HAP-1 (cell line): Measurements from ENCODE around the gene UBASH3B.
"Not testable (repeated sequence)": the region's sequence is repeated elsewhere in the genome, so short reads cannot be mapped to it uniquely, and the experiment has no call there.

Experiments used
- DNase-seq, 2 experiments: peaks; one replicate each; pipeline ENCODE4 v3.0.0-alpha.2; 2016 to 2020; ENCODE audit warnings: low spot score in 2 of 2
- H3K27me3 ChIP-seq: fragments of 250-450 bp; sonication (Bioruptor Pico); 2 replicates; pipeline ENCODE4 v1.5.1; 2020; ENCODE audit warnings: low read depth, mild to moderate bottlenecking, moderate library complexity
- H3K36me3 ChIP-seq: fragments of 250-450 bp; sonication (Bioruptor Pico); replicated peaks from 2 replicates; pipeline ENCODE4 v1.5.1; 2020; ENCODE audit warnings: mild to moderate bottlenecking
- H3K4me1 ChIP-seq: fragments of 250-450 bp; sonication (Bioruptor Pico); 2 replicates; pipeline ENCODE4 v1.5.1; 2020; ENCODE audit warnings: mild to moderate bottlenecking
- H3K4me3 ChIP-seq: fragments of 250-450 bp; sonication (Bioruptor Pico); 2 replicates; pipeline ENCODE4 v1.5.1; 2020; ENCODE audit warnings: mild to moderate bottlenecking, moderate library complexity
- H3K9me3 ChIP-seq: fragments of 250-450 bp; sonication (Bioruptor Pico); 2 replicates; pipeline ENCODE4 v1.5.1; 2020; ENCODE audit warnings: mild to moderate bottlenecking, moderate library complexity
- in situ Hi-C: fragments of 300-500 bp; cut with MboI; formaldehyde crosslinking; loops from 3 replicates; pipeline ENCODE4 v1.14.3; 2020; ENCODE audit warnings: low sequenced_read_pairs, inconsistent platforms, mixed read lengths

UBASH3B gene

GRCh38 chr11:122727101-122727929, 71.8 kb downstream of the UBASH3B start:
- DNase-seq = no peak
- Histone ChIP-seq H3K9me3 (no peaks in the 10 kb centered on the region), H3K4me1 (no peaks in the 10 kb centered on the region), H3K4me3 (no peak overlapping the region), H3K27me3 (peaks cover 7% of the 10 kb centered on the region; the same call in 1 of the 2 replicates), H3K36me3 (no peaks in the 10 kb centered on the region)
- in situ Hi-C loops = no loop called here

- peaks cover 7% of the 10 kb centered on the region for H3K27me3 ChIP-seq
- no peaks in the 10 kb centered on the region for H3K9me3 ChIP-seq
- DNase-seq = no peak
- in situ Hi-C loops = no loop called here
- H3K36me3 ChIP-seq = no peaks in the 10 kb centered on the region
- H3K4me1 ChIP-seq = peaks cover 2% of the 10 kb centered on the region; the same call in 1 of the 2 replicates
- H3K4me3 ChIP-seq = no peak overlapping the region
Measured at GRCh38 chr11:122728561-122728960, 73.0 kb downstream of the UBASH3B start.

- DNase-seq = no peak
- Histone ChIP-seq H3K27me3 (peaks cover 8% of the 10 kb centered on the region), H3K4me3 (no peak overlapping the region), H3K36me3 (no peaks in the 10 kb centered on the region), H3K9me3 (no peaks in the 10 kb centered on the region), H3K4me1 (peaks cover 2% of the 10 kb centered on the region; the same call in 1 of the 2 replicates)
- in situ Hi-C loops = no loop called here
Measured at GRCh38 chr11:122729139-122729538, 73.6 kb downstream of the UBASH3B start.

GRCh38 chr11:122730694-122731093, 75.2 kb downstream of the UBASH3B start:
- H3K9me3 ChIP-seq, H3K4me1 ChIP-seq, H3K36me3 ChIP-seq, in situ Hi-C loops, H3K4me3 ChIP-seq, DNase-seq: not testable (repeated sequence)
- peaks cover 12% of the 10 kb centered on the region for H3K27me3 ChIP-seq

GRCh38 chr11:122731500-122731913, 76.0 kb downstream of the UBASH3B start:
- Histone ChIP-seq H3K27me3 (peaks cover 12% of the 10 kb centered on the region), H3K9me3 (no peaks in the 10 kb centered on the region), H3K4me1 (peaks cover 2% of the 10 kb centered on the region; the same call in 1 of the 2 replicates), H3K36me3 (no peaks in the 10 kb centered on the region), H3K4me3 (no peak overlapping the region)
- no peak for DNase-seq
- in situ Hi-C loops = no loop called here

- Histone ChIP-seq H3K36me3 (no peaks in the 10 kb centered on the region), H3K9me3 (no peaks in the 10 kb centered on the region), H3K27me3 (peaks cover 9% of the 10 kb centered on the region), H3K4me3 (no peak overlapping the region), H3K4me1 (peaks cover 2% of the 10 kb centered on the region; the same call in 1 of the 2 replicates)
- no peak for DNase-seq
- in situ Hi-C loops = no loop called here
Measured at GRCh38 chr11:122732342-122733315, 77.1 kb downstream of the UBASH3B start.

GRCh38 chr11:122733318-122733717, 77.8 kb downstream of the UBASH3B start:
- H3K36me3 ChIP-seq = no peaks in the 10 kb centered on the region
- peaks cover 6% of the 10 kb centered on the region; the same call in 1 of the 2 replicates for H3K4me1 ChIP-seq
- in situ Hi-C loops = no loop called here
- H3K4me3 ChIP-seq = no peak overlapping the region
- no peaks in the 10 kb centered on the region for H3K9me3 ChIP-seq
- H3K27me3 ChIP-seq = peaks cover 9% of the 10 kb centered on the region
- DNase-seq = peak; percentile 24 to 49

- H3K27me3 ChIP-seq = peaks cover 18% of the 10 kb centered on the region
- peaks cover 7% of the 10 kb centered on the region; the same call in 1 of the 2 replicates for H3K4me1 ChIP-seq
- in situ Hi-C loops = no loop called here
- DNase-seq = no peak
- no peaks in the 10 kb centered on the region for H3K9me3 ChIP-seq
- no peak overlapping the region for H3K4me3 ChIP-seq
- no peaks in the 10 kb centered on the region for H3K36me3 ChIP-seq
Measured at GRCh38 chr11:122734848-122735496, 79.5 kb downstream of the UBASH3B start.

GRCh38 chr11:122737951-122738693, 82.6 kb downstream of the UBASH3B start:
- Histone ChIP-seq H3K9me3 (no peaks in the 10 kb centered on the region), H3K4me3 (no peak overlapping the region), H3K27me3 (peaks cover 28% of the 10 kb centered on the region), H3K36me3 (no peaks in the 10 kb centered on the region), H3K4me1 (peaks cover 6% of the 10 kb centered on the region; the same call in 1 of the 2 replicates)
- in situ Hi-C loops = no loop called here
- DNase-seq = peak in 1 of 2 experiments; percentile 55

GRCh38 chr11:122741613-122742300, 86.2 kb downstream of the UBASH3B start:
- H3K4me3 ChIP-seq = no peak overlapping the region
- H3K9me3 ChIP-seq = no peaks in the 10 kb centered on the region
- DNase-seq = no peak
- peaks cover 5% of the 10 kb centered on the region; the same call in 1 of the 2 replicates for H3K4me1 ChIP-seq
- peaks cover 23% of the 10 kb centered on the region for H3K27me3 ChIP-seq
- in situ Hi-C loops = no loop called here
- H3K36me3 ChIP-seq = no peaks in the 10 kb centered on the region

- no peaks in the 10 kb centered on the region for H3K9me3 ChIP-seq
- in situ Hi-C loops = no loop called here
Measured at GRCh38 chr11:122742301-122743018, 86.9 kb downstream of the UBASH3B start.

More at GRCh38 chr11:122742301-122743018, 86.9 kb downstream of the UBASH3B start:
- Histone ChIP-seq H3K27me3 (peaks cover 23% of the 10 kb centered on the region), H3K4me1 (peaks cover 5% of the 10 kb centered on the region; the same call in 1 of the 2 replicates), H3K4me3 (no peak overlapping the region), H3K36me3 (no peaks in the 10 kb centered on the region)
- DNase-seq = no peak
